Pulmonary artery endothelial cell (primary cell): ENCODE measurements around the gene CDK12. TPM values are rescaled to one million over a fixed set of nuclear protein-coding genes. Genes with fewer than 3 reads are reported as not detected.

Source experiments
- DNase-seq: peaks from one replicate; pipeline ENCODE4 v3.0.0-alpha.2; 2011; ENCODE audit warnings: low read depth, low spot score
- total RNA-seq: library from RNA; depleted of rRNA; stranded (reverse); fragments of >200 nt; gene quantifications from 2 replicates; pipeline ENCODE4 v1.2.3, GENCODE V29; 2014

The CDK12 gene
- total RNA-seq, 1 donor from 2014 or later = 22.2 TPM

DNA sequence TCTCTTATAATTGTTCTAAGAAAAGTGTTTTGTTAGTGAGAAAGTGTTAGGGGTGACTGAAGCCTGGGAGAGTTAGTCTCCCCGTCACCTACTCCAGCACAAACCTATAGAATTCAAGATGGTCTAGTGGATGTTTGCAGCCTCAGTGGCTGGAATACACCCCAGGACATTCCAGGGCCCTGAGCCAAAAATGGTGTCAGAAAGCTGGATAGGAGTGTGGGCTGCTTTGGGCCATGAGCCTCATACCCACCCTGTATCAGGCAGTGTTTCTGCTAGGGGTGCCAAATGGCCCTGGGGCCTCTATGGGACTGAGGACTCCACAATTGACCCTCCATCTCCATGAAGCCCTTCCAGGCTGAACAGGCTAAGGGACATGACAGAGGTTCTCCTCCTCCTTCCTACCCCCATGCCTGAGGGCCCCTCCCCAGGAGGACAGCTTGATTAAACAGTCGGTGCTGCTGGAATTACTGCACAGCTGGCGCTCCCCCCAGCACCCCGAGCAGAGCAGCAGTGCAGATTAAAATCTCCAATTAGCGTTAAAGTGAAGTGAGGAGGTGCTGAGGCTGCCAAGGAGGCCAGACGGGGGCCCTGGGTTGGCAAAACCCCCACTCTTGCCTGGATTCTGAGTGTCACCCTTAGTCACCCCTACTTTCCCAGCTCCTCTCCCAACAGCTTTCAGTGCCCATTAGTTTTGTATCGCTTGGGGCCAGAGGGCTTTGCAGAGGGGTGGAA, 87.4 kb downstream of the CDK12 start:
- no peak for DNase-seq

DNA sequence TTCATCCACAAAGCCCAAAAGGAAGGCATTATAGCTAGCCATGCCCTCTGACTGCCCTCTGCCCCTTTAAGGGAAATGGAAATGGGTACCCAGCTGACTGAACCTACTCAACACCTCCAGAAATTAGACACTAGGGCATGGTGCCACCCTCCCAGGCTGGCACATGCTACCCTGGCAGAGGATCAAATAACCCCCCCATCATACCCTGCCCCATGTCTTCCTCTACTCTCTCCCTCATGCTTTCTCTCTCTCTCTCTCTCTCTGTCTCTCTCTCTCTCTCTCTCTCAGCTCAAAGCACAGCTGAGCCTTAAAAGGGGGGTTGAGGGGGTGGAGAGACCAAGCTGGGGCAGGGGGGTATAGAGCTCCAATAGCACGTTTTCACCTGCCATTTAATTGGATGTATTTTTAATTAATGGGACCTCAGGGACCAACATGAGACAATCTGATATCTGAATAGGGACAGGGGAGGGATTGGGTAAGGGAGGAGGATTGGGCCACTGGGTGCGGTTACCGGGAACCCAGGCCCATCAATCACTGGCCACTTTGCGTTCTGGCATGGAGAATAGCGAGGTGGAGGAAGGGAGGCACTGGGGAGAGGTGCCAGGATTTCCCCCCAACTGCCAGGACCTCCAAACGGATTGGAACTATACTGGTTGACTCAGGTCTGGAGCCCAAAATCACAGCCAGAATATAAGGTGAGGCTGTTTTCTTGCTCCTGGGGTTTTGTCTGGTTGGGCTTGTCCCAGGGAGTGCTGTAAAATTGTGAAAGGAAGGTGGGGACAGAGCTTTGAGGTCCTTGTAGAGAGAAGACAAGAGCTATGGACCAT, 88.7 kb downstream of the CDK12 start:
- no peak for DNase-seq

DNA sequence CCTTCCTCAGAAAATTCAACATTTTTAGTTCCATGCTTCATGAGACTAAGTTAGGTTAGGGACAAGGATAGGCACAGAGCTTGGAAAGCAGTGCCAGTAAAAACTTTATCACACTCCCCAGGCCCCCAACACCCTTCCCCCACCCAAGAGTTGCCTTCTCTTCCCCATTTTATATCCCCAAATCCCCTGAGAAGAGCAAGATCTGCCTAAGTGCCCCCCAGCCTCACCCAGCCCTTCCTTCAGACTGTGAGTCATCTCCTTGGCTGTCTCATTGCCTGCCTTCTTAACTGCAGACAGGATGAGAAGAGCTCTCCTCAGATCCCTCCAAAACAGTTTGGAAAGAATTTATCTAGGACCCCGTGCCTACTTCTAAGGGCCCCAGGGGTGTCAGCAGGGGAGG, 90.6 kb downstream of the CDK12 start:
- no peak for DNase-seq

DNA sequence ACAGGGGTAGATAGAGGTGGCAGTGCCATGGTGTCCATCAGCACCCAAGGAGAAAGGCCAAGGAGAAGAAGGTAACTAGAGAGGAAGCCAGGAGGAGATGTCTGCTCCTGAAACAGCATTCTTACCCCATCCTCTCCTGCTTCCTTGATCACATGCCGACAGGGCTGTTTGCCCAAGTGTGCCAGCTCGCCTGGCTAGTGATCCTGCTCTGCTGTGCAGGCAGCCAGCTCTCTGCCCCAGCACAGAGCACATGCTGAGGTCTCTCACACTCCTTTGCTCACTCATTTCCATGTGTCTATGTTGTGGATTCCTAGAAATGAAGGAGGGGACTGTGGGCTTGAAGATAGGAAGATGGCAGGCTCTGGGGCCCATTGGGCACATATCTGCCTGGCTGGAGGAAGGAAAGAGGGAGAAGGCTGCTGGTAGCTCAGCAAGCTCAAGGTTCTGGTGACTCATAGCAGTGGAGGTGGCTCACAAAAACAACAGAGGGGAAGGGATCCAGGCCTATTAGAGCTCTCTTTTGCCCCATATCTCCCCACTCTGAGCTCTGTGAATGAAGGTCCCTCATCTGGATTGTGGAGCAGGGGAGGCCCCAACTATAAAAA, 92.2 kb downstream of the CDK12 start:
- DNase-seq = no peak

DNA sequence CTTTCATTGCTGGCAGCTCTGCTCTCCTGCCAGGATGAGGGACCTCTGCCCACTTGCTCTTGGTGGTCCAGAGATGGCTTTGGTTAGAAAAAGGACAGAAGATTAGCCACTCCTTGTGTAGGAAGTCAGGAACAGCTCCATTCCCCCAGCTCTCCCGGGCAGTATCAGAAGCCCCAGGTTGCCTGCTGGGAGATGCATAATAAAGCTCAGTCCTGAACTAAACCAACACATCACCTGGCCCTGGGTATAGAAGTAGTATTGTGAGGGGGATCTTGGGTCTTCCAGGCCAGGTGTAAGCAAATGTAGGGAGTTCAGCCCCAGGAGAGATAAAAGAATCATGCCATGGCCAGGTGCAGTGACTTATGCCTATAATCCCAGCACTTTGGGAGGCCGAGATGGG, 94.1 kb downstream of the CDK12 start:
- DNase-seq = no peak

DNA sequence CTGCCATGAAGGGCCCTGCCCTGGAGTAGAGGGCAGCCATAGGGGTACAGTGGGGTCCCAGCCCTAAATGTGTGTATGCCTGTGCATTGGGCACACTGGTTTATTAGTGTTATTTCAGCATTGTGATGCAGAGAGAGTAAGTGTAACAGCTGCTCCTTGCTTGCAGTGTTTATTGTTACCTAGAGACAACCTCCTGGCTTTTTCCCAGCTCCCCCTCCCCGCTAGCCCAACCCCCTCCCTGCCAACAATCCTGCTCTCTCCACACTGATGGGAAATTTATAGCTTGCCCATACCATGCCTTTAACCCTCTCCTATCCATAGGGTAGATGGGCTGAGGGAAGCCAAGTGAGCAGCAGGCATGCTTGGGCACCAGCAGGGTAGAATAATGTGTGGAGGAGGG, 95.1 kb downstream of the CDK12 start:
- no peak for DNase-seq

DNA sequence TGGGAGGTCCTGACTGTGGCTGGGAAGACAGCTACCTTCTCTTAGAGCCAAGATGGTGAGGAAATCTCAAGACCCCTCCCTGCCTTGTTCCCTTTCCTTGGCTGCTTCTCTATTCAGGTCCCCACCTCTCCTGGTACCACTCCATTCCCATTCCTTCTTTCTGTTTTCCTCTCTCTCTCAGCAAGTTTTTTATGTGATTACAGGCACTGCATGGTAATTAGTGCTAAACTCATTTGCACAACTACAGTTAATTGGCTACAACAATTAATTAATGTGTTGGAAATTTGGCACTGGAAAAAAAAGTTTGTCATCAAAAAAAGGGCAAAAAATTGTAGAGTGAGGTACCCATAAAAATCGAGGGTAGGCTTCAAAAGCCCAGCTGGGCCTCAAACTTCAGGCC, 101.1 kb downstream of the CDK12 start:
- no peak for DNase-seq

DNA sequence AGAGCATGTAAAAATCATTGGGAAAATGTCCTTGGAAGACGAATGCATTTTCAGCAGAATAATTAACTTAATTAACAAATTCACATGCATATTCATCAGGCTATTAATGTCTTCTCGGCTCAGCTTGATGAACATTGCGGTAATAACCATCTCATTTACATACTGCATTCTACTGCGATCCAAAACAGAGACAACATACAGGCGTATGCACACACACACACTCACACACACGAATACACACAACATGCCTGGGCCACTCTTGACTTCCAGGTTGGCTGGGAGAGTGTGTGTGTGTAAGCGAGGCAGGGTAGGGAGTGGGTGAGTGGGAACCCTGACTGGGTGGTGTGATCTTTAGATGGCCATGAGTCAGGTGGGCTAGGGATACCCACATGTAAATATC, 101.7 kb downstream of the CDK12 start:
- DNase-seq = no peak

DNA sequence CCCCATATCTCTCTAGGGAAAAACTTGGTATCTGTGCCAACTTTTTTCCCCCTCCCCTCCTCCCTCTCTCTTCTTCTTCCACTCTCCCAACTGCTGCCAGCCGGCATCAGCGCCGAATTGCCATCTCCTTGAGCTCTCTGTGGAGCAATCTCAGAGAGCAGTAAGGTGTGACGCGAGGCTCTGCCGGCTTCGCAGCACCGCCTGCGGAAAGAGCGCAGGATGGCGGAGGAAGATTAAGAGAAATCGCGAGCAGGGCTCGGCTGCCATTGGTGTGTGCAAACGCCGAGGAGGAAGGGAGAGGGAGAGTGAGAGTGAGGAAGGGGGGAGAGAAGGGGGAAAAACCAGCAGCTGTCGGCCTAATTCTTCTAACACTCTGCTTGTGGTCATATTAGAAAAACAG, 102.2 kb downstream of the CDK12 start:
- no peak for DNase-seq

DNA sequence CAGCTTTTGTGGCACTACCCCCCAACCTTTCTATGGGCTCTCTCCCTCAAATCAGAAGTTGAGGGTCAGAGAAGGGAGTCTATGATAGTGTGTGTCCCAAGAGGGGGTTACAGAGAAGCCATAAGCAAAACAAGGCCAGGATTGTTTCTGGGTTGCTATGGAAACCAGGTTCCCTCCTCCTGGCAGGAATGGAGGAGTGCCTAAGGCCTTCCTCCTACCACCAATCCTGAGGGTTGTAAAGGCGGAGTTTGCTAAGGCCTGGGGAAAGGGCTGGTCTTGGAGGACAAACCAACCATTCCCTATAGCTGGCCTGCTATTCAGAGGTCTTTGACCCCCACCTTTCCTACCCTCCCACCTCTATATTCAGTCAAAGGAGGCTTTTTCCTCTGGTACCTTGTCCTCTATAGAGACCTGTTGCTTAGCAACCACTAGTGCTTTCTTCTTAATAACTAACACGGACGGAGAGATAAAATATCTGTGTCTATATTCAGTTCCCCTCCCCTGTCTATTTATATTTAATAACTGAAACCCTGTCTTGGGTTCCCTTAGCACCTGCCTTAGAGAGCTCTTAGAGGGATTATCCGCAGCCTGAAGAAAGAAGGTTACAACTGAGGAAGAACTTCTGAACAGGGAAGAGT, 103.0 kb downstream of the CDK12 start:
- DNase-seq = no peak

DNA sequence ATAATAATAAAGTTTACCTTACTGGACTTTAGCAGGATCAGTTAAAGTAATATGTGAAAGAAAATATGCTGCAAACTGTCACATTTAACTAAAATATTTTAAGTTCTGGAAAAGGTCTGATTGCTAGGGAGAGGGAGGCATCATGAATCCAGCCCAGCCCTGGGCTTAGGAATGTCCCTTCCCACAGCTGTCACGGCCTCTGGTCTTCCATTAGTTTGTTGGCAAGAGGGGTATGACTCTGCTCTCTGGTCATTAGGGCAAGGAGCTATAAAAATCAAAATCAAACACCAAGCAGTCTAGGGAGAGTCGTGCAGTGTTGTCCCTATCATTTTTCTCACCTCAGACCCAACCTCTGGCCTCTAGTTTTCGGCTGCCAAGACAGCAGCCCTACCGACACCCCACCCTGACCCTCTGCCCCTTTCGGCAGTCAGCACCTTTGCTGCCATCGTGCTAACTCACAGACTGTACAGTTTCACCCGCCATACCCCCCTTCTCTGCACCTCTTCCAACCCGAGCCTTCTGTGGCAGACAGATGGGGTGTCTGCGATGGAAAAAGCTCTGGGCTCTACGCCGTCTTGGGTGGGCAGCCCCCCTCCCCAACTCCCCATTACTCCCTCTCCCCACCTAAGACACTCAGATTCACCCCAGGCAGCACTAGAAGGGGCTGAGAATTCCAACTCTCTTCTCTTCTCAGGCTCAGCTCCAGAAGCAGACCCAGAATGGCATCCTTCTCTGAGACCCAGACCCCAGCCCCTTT, 105.0 kb downstream of the CDK12 start:
- DNase-seq = no peak

DNA sequence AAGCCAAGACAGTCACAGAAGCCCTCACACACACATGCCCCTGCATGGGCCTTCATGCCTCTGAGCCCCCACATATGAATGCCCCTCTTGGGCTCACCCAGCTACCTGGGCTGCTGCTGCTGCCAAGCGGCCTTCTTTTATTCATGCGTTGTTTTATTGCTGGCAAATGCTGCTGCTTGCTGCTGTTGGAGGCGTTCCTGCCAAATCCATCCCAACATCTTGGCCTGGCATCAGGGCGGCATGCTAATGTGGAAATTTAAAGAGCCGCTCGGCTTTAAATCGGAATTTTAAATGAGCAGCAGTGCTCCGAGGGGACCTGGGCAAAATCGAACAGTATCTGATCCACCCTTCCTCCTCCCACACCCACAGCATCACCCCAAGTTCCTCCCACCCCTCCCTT, 107.4 kb downstream of the CDK12 start:
- no peak for DNase-seq

DNA sequence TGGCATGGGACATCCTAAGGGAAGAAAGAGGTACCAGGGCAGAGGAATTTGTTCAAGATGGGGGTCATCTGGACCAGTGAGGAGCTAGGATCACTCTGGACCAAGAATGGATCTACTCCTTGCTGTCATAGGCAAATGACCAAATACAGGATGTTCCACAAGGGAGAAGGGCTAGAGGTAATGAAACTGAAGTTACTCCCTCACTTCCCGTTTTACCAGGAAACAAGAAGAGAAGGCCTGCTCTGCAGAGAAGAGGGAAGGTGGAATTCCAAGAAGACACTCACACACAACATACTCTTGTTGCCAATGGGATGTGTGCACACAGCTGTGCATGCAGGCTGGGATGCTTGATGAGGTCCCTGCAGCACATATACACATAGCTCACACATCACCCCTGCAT, 107.8 kb downstream of the CDK12 start:
- no peak for DNase-seq

DNA sequence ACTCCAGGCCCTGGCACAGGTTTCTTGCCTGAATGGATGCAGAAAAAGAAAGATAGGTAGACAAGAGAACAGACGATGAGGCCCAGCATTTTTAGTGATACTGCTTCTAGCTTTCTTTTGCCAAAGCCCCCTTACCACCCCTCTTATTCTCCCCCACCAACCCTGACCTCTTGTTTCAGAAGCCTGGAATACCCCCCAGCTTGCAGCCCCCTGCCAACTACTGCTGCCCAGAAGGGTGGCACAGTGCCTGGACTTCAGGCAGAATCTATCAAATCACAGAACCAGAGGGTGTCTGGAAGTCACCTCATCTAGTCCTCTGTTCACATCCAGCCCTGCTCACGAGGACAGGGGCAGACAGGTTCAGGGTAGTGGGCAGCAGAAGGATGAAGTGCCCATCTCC, 110.8 kb downstream of the CDK12 start:
- no peak for DNase-seq

DNA sequence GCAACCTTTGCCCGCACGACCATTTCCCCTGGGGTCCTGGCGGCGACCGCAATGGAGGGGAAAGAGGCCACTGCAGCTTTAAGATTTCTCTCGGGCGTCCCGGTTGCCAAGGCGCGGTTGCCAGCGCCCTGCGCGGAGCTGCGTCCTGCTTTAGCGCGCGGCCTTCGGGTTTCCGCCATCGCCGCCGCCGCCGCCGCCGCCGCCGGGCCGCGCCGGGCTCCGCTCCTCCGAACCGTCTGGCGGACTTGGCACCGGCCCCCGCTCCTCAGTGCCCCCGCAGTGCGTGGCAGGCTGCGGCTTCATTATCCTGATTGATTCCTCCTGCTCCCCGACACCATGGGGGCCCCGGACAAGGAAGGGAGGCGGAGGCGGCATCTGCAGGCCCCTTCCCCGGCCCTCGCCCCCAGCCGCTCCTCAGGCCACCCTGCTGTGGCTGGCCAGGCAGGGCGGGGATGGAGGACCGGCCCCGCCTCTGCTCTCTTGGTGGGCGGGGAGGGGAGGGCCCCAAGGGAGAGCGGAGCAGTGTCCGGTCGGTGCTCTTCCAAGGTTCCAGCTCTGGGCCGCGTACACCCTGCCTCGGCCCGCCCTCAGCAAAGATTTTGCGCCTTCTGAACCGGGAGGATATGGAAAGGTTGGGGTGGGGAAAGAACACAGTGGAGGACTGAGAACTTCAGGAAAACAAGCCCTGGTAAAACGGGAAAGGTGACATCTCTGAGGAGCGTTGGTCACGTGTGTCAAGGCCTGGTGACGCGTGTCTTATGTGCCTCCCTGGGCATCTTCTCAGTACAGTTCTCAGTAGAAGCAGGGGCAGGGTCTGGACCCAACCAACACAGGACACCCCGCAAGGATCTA, 112.4 kb downstream of the CDK12 start:
- no peak for DNase-seq

DNA sequence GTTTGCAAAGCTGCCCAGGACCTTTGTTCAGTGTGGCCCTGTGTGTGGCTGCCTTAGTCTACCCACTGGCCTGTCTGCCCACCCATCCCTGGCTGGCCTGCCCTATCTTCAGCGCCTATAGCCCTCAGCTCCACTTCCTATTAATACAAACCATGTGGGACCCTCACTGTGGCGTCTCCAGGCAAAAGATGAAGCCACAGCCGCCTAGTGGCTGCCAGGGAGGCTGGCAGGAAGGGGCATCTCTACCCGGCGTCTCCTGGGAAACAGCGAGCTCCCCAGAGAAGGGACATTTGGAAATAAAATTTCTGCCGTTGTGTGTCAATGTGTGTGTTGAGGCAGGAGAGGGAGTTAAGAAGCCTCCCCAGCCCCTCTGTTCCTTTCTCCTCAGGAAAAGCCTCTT, 114.9 kb downstream of the CDK12 start:
- no peak for DNase-seq

DNA sequence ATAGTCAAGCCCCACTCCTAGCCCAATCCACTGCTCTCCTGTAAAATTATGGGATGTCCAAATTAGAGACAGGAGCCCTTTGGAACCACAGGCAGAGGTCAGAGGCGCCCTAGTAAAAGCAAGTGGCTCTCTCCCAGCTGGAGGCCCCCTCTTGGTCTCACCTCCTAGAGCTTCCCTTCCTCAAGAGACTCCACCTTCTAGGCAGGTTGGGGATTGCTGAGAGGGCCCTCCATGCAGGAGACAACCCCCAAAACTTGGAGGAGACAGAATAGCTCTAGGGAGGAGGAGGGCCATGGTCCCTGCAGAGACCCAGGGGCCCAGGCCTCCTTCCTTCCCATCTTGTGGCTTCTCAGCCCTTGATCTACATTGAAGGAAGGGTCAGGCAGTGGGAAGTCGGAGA, 117.0 kb downstream of the CDK12 start:
- DNase-seq = no peak

DNA sequence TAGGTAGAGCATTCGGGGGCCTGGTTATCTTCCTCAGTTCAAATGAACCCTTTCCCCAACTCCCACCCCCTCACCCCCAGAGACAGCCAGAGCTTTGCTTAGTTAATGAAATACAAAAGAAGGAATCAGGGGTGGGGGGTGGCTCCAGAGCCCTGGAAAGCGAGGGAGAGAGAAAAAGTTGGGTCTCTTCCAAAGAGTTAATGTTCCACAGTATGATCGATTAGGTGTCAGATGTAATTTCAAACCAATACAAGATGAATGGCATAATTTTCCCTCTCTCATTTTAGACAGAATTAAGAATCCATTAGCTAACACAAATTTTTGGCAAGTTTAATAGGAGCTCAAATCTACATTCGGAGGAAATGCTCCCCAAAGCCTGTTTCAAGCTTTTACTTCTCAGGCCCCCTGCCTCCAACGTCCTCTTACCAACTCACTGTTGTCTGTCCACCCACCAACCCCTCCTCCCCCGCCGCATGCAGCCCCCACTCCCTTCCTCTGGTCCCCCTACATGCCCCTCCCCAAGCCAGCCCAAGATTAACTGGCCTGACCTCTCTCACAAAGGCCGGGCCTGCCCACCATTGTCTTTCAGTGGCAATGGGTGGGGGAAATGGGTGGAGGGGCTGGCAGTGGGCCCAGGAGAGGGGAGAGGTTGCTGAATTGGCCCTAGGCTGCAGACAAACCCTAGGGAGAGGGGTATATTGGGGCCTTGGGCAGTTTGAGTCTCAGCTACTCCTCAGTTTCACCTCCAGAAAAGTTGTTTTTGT, 118.2 kb downstream of the CDK12 start:
- DNase-seq = no peak

DNA sequence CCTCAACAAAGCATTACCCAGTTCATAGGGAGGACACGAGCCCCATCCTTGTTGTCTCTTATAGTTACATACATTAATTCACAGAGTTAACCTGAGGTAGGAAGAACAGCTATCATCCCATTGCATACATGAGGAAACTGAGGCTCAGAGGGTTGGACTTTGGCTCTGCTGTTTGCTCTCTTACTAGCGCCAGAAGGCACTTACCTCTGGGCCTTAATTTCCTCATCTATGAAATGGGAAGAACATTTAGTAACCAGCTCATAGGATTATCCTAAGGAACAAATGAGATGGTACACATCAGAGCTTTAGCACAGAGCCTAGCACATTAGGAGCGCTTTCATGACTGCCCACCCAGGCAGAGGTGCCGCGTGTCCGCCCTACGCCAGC, 118.8 kb downstream of the CDK12 start:
- DNase-seq = no peak
